Transverse colon (tissue), 4 donors: ENCODE results near the gene ACSM6. TPM values are rescaled to one million over a fixed set of nuclear protein-coding genes. Genes with fewer than 3 reads are reported as not detected.
"Not testable (repeated sequence)": the region's sequence is repeated elsewhere in the genome, so short reads cannot be mapped to it uniquely, and the experiment has no call there.

Source experiments
- DNase-seq: peaks from one replicate; pipeline ENCODE4 v3.0.0-alpha.2; 2019
- H3K27ac ChIP-seq, 4 donors: fragments of 200-600 bp; sonication (generic); 2 replicates each; pipeline ENCODE4 v1.5.1; 2016 to 2018; ENCODE audit warnings: inconsistent platforms in 4 of 4
- H3K27me3 ChIP-seq: fragments of 200-600 bp; sonication (generic); 2 replicates; pipeline ENCODE4 v1.5.1; 2017; ENCODE audit warnings: inconsistent platforms
- H3K36me3 ChIP-seq, 4 donors: fragments of 200-600 bp; sonication (generic); 2 replicates each; pipeline ENCODE4 v1.5.1; 2017 to 2019; ENCODE audit warnings: inconsistent platforms in 4 of 4
- H3K4me1 ChIP-seq, 4 donors: fragments of 200-600 bp; sonication (generic); 2 replicates each; pipeline ENCODE4 v1.5.1; 2017 to 2020; ENCODE audit warnings: inconsistent platforms in 4 of 4
- H3K4me3 ChIP-seq, 4 donors: fragments of 200-600 bp; sonication (generic); 1 replicate in 1 of 4; 2 replicates in 3 of 4; pipeline versions ENCODE4 v1.5.1 to v1.6.1; 2017 to 2019; ENCODE audit warnings: inconsistent platforms in 4 of 4
- H3K9me3 ChIP-seq, 2 donors: fragments of 200-600 bp; sonication (generic); 2 replicates each; pipeline ENCODE4 v1.5.1; 2017 to 2019; ENCODE audit warnings: inconsistent platforms in 2 of 2
- EP300 ChIP-seq: sonication (generic); formaldehyde crosslinking; IDR thresholded peaks from one replicate; pipeline ENCODE4 v1.6.1; 2017; ENCODE audit warnings: antibody characterized with exemption, low read depth
- POLR2A ChIP-seq: fragments of 450-650 bp; IDR thresholded peaks from one replicate; pipeline ENCODE4 v1.6.1; 2016; ENCODE audit warnings: antibody characterized with exemption, mild to moderate bottlenecking, moderate library complexity
- POLR2AphosphoS5 ChIP-seq, 3 donors: sonication (generic); formaldehyde crosslinking; IDR thresholded peaks; one replicate each; pipeline ENCODE4 v1.6.1; 2016; ENCODE audit warnings: antibody characterized with exemption in 3 of 3
- WGBS, 2 donors: methylation state at CpG; one replicate each; pipeline ENCODE4 v1.1.5; 2018; ENCODE audit warnings: low coverage in 1 of 2; 5-methylcytosine and 5-hydroxymethylcytosine counted together
- in situ Hi-C, 4 donors: fragments of 200-750 bp; cut with MboI; loops; one replicate each; pipeline versions ENCODE4 v1.15.0 to v1.15.1; 2017; ENCODE audit warnings: low sequenced_read_pairs in 3 of 4, low pct_ligation_motif_present in 1 of 4, low pct_unique_long_range_greater_than_20kb in 1 of 4
- intact Hi-C: fragments of 100-400 bp; cut with DNase I; formaldehyde crosslinking; loops from one replicate; pipeline ENCODE4 v1.15.1; 2023; ENCODE audit warnings: low total_unique reads
- total RNA-seq, 4 donors: library from RNA; depleted of rRNA; stranded (reverse); fragments of >200 nt; gene quantifications; one replicate each; pipeline ENCODE4 v1.1.0, GENCODE V29; 2016
- TF ChIP-seq, protein P1 (sequence below), 5 experiments: fragments of 200-600 bp in 3 of 5; fragments of 450-650 bp in 2 of 5; sonication (generic) in 3 of 5; IDR thresholded peaks; 1 replicate in 2 of 5; 2 replicates in 3 of 5; pipeline ENCODE4 v1.5.1; 2016 to 2017; ENCODE audit warnings: antibody characterized with exemption in 5 of 5, inconsistent platforms in 3 of 5, mild to moderate bottlenecking in 2 of 5, moderate library complexity in 1 of 5

The ACSM6 gene
- total RNA-seq, 4 donors from 2014 or later, result not detected

GRCh38 chr10:95237376-95238170, 43.5 kb downstream of the ACSM6 start:
- H3K27ac ChIP-seq, result peak overlapping the region in 1 of 4 donors; percentile 19
- no peak overlapping the region for H3K4me3 ChIP-seq
- H3K36me3 ChIP-seq, result peaks cover 0 to 20% (median 6%) of the 10 kb centered on the region in 4 donors
- no peaks in the 10 kb centered on the region for H3K27me3 ChIP-seq
- H3K9me3 ChIP-seq, result no peaks in the 10 kb centered on the region
- no peak for DNase-seq
- TF ChIP-seq POLR2A (no peak), POLR2AphosphoS5 (IDR thresholded peaks at IDR 0.05) (no peak), EP300 (no peak)
- TF ChIP-seq, protein P1, sequence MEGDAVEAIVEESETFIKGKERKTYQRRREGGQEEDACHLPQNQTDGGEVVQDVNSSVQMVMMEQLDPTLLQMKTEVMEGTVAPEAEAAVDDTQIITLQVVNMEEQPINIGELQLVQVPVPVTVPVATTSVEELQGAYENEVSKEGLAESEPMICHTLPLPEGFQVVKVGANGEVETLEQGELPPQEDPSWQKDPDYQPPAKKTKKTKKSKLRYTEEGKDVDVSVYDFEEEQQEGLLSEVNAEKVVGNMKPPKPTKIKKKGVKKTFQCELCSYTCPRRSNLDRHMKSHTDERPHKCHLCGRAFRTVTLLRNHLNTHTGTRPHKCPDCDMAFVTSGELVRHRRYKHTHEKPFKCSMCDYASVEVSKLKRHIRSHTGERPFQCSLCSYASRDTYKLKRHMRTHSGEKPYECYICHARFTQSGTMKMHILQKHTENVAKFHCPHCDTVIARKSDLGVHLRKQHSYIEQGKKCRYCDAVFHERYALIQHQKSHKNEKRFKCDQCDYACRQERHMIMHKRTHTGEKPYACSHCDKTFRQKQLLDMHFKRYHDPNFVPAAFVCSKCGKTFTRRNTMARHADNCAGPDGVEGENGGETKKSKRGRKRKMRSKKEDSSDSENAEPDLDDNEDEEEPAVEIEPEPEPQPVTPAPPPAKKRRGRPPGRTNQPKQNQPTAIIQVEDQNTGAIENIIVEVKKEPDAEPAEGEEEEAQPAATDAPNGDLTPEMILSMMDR (IDR thresholded peaks at IDR 0.05), result no peak
- intact Hi-C loops, result no loop called here
- in situ Hi-C loops, result loop anchor here in 1 of 4 donors (25.0 kb wide), 1 partner anchor 400 kb away; no protein-coding TSS in a partner anchor
- 83 to 92% methylated on average over 7 to 12 of the region's 12 CpGs for WGBS, 2 donors
- no peaks in the 10 kb centered on the region for H3K4me1 ChIP-seq

DNA sequence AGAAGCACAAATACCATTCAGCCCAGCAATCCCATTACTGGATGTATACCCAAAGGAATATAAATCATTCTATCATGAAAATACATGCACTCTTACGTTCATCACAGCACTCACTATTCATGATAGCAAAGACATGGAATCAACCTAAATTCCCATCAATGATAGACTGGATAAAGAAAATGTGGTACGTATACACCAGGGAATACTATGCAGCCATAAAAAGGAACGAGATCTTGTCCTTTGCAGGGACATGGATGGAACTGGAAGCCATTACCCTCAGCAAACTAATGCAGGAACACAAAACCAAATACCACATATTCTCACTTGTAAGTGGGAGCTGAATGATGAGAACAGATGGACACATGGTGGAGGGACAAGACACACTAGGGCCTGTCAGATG, 46.1 kb downstream of the ACSM6 start:
- H3K9me3 ChIP-seq, H3K27ac ChIP-seq, H3K4me3 ChIP-seq, H3K27me3 ChIP-seq, DNase-seq, intact Hi-C loops: not testable (repeated sequence)
- in situ Hi-C loops, result loop anchor here in 3 of 4 donors (5.0 to 25.0 kb wide), 3 partner anchors 122 to 397 kb away; no protein-coding TSS in a partner anchor
- peaks cover 0 to 18% (median 7%) of the 10 kb centered on the region in 4 donors for H3K36me3 ChIP-seq
- 93% methylated on average over 3 of the region's 3 CpGs for WGBS, 2 donors
- H3K4me1 ChIP-seq, result peaks cover 0 to 11% (median 2%) of the 10 kb centered on the region in 4 donors

- DNase-seq, result no peak
- H3K4me3 ChIP-seq, result no peak overlapping the region
- TF ChIP-seq, protein P1 (IDR thresholded peaks at IDR 0.05), result no peak
- TF ChIP-seq POLR2AphosphoS5 (IDR thresholded peaks at IDR 0.05) (no peak), EP300 (no peak), POLR2A (no peak)
- no peaks in the 10 kb centered on the region for H3K9me3 ChIP-seq
- 99% methylated on average over 6 of the region's 6 CpGs; no CpG with 5 or more reads in 1 of the 2 donors for WGBS, 2 donors
- intact Hi-C loops (no loop called here), in situ Hi-C loops (loop anchor here in 3 of 4 donors (5.0 to 25.0 kb wide), 3 partner anchors 121 to 396 kb away; no protein-coding TSS in a partner anchor)
- H3K4me1 ChIP-seq, result peaks cover 0 to 11% (median 2%) of the 10 kb centered on the region in 4 donors
- H3K27ac ChIP-seq, result no peak overlapping the region
- peaks cover 0 to 20% (median 9%) of the 10 kb centered on the region in 4 donors for H3K36me3 ChIP-seq
- H3K27me3 ChIP-seq, result no peaks in the 10 kb centered on the region
These were observed 46.8 kb downstream of the ACSM6 start for GRCh38 chr10:95240811-95241210.

- Histone ChIP-seq H3K27ac (no peak overlapping the region), H3K4me1 (peaks cover 0 to 11% (median 2%) of the 10 kb centered on the region in 4 donors), H3K4me3 (no peak overlapping the region), H3K27me3 (no peaks in the 10 kb centered on the region), H3K9me3 (no peaks in the 10 kb centered on the region), H3K36me3 (peaks cover 0 to 23% (median 9%) of the 10 kb centered on the region in 4 donors)
- no peak for TF ChIP-seq EP300
- no peak for TF ChIP-seq POLR2A
- TF ChIP-seq, protein P1 (IDR thresholded peaks at IDR 0.05), result no peak
- no peak for TF ChIP-seq POLR2AphosphoS5 (IDR thresholded peaks at IDR 0.05)
- DNase-seq, result no peak
- in situ Hi-C loops (loop anchor here in 3 of 4 donors (5.0 to 25.0 kb wide), 3 partner anchors 121 to 396 kb away; no protein-coding TSS in a partner anchor), intact Hi-C loops (no loop called here)
- WGBS, 2 donors, result 50 to 60% methylated on average over 1 to 4 of the region's 4 CpGs
These were observed 47.5 kb downstream of the ACSM6 start for GRCh38 chr10:95241533-95241932.
